Spinal cord (tissue), 10 donors: Measurements from ENCODE around the gene GALNT2. TPM values are rescaled to one million over a fixed set of nuclear protein-coding genes. Genes with fewer than 3 reads are reported as not detected.

ENCODE experiments used
- DNase-seq, 6 donors: peaks; one replicate each; pipeline versions ENCODE4 v3.0.0 to v3.0.0-alpha.2; 2013 to 2015; ENCODE audit warnings: low spot score in 6 of 6, low read depth in 4 of 6
- H3K27ac ChIP-seq: one replicate; pipeline ENCODE4 v1.5.1; 2013; ENCODE audit warnings: low read depth, low read length, control low read depth
- H3K27me3 ChIP-seq: one replicate; pipeline ENCODE4 v1.6.1; 2013; ENCODE audit warnings: low read length; ENCODE audit not compliant: control insufficient read depth, insufficient read depth
- H3K36me3 ChIP-seq: one replicate; pipeline ENCODE4 v1.6.1; 2013; ENCODE audit warnings: low read length; ENCODE audit not compliant: control insufficient read depth, insufficient read depth
- H3K4me1 ChIP-seq: one replicate; pipeline ENCODE4 v1.6.1; 2013; ENCODE audit warnings: low read length; ENCODE audit not compliant: control insufficient read depth, insufficient read depth
- H3K4me3 ChIP-seq: one replicate; pipeline ENCODE4 v1.5.1; 2013; ENCODE audit warnings: low read depth, low read length, control low read depth
- H3K9me3 ChIP-seq: one replicate; pipeline ENCODE4 v1.6.1; 2013; ENCODE audit warnings: low read length; ENCODE audit not compliant: control insufficient read depth, insufficient read depth
- WGBS: methylation state at CpG from one replicate; pipeline ENCODE4 v1.1.5; 2013; ENCODE audit warnings: missing lambda C conversion rate; ENCODE audit not compliant: insufficient coverage; 5-methylcytosine and 5-hydroxymethylcytosine counted together
- polyA plus RNA-seq, 2 donors: library from polyadenylated mRNA; unstranded; fragments of 120-200 nt; gene quantifications; one replicate each; pipeline ENCODE4 v1.2.1, GENCODE V29; 2013; ENCODE audit not compliant: insufficient read length in 2 of 2
- total RNA-seq, 2 donors: library from RNA; depleted of rRNA in 1 of 2; stranded (reverse); fragments of 120-200 nt in 1 of 2; fragments of >200 nt in 1 of 2; gene quantifications; one replicate each; pipeline versions ENCODE4 v1.2.3 to v1.2.4, GENCODE V29; 2013 to 2014
- donor health status: healthy.

GALNT2 gene
- total and polyA plus RNA-seq, 4 donors = 34.2 to 59.4 (median 47.7) TPM

GRCh38 chr1:230097370-230097769 is 30.3 kb downstream of the GALNT2 start:
- WGBS = no CpG with 5 or more reads among the region's 4 CpGs
- no peak overlapping the region for H3K27ac ChIP-seq

DNA sequence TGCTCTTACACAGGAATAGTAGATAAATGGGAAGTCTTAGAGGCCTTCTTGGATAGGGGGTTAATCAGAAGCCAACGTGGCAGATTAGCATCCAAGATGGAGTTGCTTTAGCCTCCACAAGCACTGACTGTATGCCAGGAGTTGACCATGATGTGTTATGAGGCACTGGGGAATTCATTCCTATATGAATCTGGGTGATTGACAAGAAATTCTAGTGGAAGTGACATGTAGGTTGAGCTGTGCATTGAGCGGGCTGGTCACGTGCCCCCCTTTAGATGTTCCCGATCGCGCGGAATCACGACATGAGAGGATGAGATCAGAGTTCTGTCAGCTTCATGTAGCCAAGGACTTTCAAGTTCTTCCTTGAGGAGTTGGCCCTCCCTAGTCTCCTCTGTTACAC is 31.7 kb downstream of the GALNT2 start:
- Histone ChIP-seq H3K27ac (no peak overlapping the region), H3K4me3 (no peak overlapping the region), H3K9me3 (no peaks in the 10 kb centered on the region), H3K4me1 (peaks cover 4% of the 10 kb centered on the region), H3K27me3 (no peaks in the 10 kb centered on the region), H3K36me3 (peaks cover 8% of the 10 kb centered on the region)
- DNase-seq = no peak
- WGBS = 95% methylated on average over 8 of the region's 8 CpGs

More at GRCh38 chr1:230097370-230097769, 30.3 kb downstream of the GALNT2 start:
- H3K4me1 ChIP-seq = no peaks in the 10 kb centered on the region
- H3K36me3 ChIP-seq = peaks cover 10% of the 10 kb centered on the region
- no peaks in the 10 kb centered on the region for H3K9me3 ChIP-seq
- no peaks in the 10 kb centered on the region for H3K27me3 ChIP-seq
- H3K4me3 ChIP-seq = no peak overlapping the region
- no peak for DNase-seq

DNA sequence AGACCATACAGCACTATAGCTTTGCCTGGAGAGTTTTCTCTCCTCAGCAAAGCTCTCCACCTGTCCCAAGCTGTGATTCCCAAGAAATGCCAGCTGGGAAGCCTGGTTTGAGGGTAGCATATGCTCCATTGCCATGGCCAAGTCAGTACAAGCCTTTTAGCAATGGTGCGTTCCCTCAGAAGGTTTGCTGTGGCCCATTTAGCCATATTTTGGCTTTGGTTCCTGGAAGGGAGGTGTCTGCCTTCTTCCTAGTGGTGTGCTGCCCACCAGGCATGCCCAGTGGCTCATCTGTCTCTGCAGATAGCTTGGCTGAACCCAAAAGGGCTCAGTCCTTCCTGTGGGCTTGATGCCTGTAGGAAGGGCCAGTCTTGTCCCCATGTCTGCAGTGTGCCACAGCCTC is 32.4 kb downstream of the GALNT2 start:
- Histone ChIP-seq H3K4me1 (peaks cover 11% of the 10 kb centered on the region), H3K36me3 (peaks cover 8% of the 10 kb centered on the region), H3K9me3 (no peaks in the 10 kb centered on the region), H3K27ac (no peak overlapping the region), H3K27me3 (no peaks in the 10 kb centered on the region), H3K4me3 (no peak overlapping the region)
- no peak for DNase-seq
- 80% methylated on average over 1 of the region's 1 CpG for WGBS

DNA sequence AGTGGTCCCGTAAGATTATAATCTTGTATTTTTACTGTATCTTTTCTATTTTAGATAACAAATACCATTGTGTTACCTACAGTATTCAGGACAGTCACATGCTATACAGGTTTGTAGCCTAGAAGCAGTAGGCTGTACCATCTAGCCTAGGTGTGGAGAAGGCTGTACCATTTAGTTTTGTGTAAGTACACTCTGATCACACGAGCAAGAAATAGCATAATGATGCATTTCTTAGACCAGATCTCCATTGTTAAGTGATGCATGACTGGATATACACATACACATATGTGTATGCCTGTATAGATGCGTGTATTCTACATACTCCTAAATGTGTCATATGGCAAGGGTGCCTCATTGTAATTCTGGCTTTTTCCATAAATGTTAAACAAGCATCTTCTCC is 33.9 kb downstream of the GALNT2 start:
- DNase-seq = no peak
- Histone ChIP-seq H3K36me3 (peaks cover under 1% of the 10 kb centered on the region), H3K27me3 (no peaks in the 10 kb centered on the region), H3K9me3 (no peaks in the 10 kb centered on the region), H3K4me3 (no peak overlapping the region), H3K4me1 (peaks cover 25% of the 10 kb centered on the region), H3K27ac (no peak overlapping the region)
- WGBS = no CpG with 5 or more reads among the region's 3 CpGs

GRCh38 chr1:230101556-230101955 is 34.5 kb downstream of the GALNT2 start:
- no CpG with 5 or more reads among the region's 2 CpGs for WGBS
- no peak for DNase-seq
- Histone ChIP-seq H3K27ac (no peak overlapping the region), H3K36me3 (no peaks in the 10 kb centered on the region), H3K4me1 (peaks cover 25% of the 10 kb centered on the region), H3K27me3 (no peaks in the 10 kb centered on the region), H3K4me3 (no peak overlapping the region), H3K9me3 (no peaks in the 10 kb centered on the region)

GRCh38 chr1:230102046-230102445 is 35.0 kb downstream of the GALNT2 start:
- Histone ChIP-seq H3K36me3 (no peaks in the 10 kb centered on the region), H3K4me3 (no peak overlapping the region), H3K27ac (no peak overlapping the region), H3K4me1 (peaks cover 25% of the 10 kb centered on the region), H3K9me3 (no peaks in the 10 kb centered on the region), H3K27me3 (no peaks in the 10 kb centered on the region)
- 82% methylated on average over 5 of the region's 5 CpGs for WGBS
- DNase-seq = no peak

- Histone ChIP-seq H3K27ac (no peak overlapping the region), H3K36me3 (no peaks in the 10 kb centered on the region), H3K9me3 (no peaks in the 10 kb centered on the region), H3K27me3 (no peaks in the 10 kb centered on the region), H3K4me1 (peaks cover 25% of the 10 kb centered on the region), H3K4me3 (no peak overlapping the region)
- WGBS = no CpG with 5 or more reads among the region's 4 CpGs
- DNase-seq = no peak
Measured at GRCh38 chr1:230102472-230102871, 35.4 kb downstream of the GALNT2 start.

- Histone ChIP-seq H3K36me3 (no peaks in the 10 kb centered on the region), H3K27ac (no peak overlapping the region), H3K4me1 (peaks cover 25% of the 10 kb centered on the region), H3K4me3 (no peak overlapping the region), H3K9me3 (no peaks in the 10 kb centered on the region), H3K27me3 (no peaks in the 10 kb centered on the region)
- no CpG with 5 or more reads among the region's 5 CpGs for WGBS
- DNase-seq = no peak
Measured at GRCh38 chr1:230103306-230104173, 36.5 kb downstream of the GALNT2 start.

GRCh38 chr1:230104395-230105244 is 37.6 kb downstream of the GALNT2 start:
- WGBS = 21% methylated on average over 15 of the region's 19 CpGs
- DNase-seq = peak in 5 of 6 donors; percentile 42 to 76 (median 45)
- Histone ChIP-seq H3K4me1 (peaks cover 30% of the 10 kb centered on the region), H3K4me3 (no peak overlapping the region), H3K36me3 (peaks cover 4% of the 10 kb centered on the region), H3K9me3 (no peaks in the 10 kb centered on the region), H3K27me3 (no peaks in the 10 kb centered on the region), H3K27ac (peak overlapping the region; percentile 25)
